Stimulated activated effector memory CD8-positive, alpha-beta T cell treated with anti-CD3 and anti-CD28 coated beads, Interleukin-12 subunit alpha, Interleukin-12 subunit beta, amount 100 ng/mL, for 72 hours (primary cell): Measurements from ENCODE around the gene CROCC2.

Experiments
- ATAC-seq: fragments of 150-1000 bp; cut with Tn5 transposase; 2 replicates; pipeline ENCODE4 v1.10.0; 2021
- DNase-seq, 2 donors: peaks; one replicate each; pipeline ENCODE4 v3.0.0; 2021 to 2022; ENCODE audit warnings: low spot score in 2 of 2
- H3K27ac Mint-ChIP-seq: one replicate; pipeline ENCODE4 v1.8.0; 2022; ENCODE audit warnings: mild to moderate bottlenecking, mixed read lengths
- H3K36me3 Mint-ChIP-seq: one replicate; pipeline ENCODE4 v1.8.0; 2022; ENCODE audit warnings: mild to moderate bottlenecking, mixed read lengths
- H3K4me1 Mint-ChIP-seq: one replicate; pipeline ENCODE4 v1.8.0; 2022; ENCODE audit warnings: mixed read lengths
- H3K4me3 Mint-ChIP-seq: one replicate; pipeline ENCODE4 v1.8.0; 2022; ENCODE audit warnings: mild to moderate bottlenecking, mixed read lengths
- H3K9me3 Mint-ChIP-seq: one replicate; pipeline ENCODE4 v1.8.0; 2022; ENCODE audit warnings: mixed read lengths

CROCC2 gene

DNA sequence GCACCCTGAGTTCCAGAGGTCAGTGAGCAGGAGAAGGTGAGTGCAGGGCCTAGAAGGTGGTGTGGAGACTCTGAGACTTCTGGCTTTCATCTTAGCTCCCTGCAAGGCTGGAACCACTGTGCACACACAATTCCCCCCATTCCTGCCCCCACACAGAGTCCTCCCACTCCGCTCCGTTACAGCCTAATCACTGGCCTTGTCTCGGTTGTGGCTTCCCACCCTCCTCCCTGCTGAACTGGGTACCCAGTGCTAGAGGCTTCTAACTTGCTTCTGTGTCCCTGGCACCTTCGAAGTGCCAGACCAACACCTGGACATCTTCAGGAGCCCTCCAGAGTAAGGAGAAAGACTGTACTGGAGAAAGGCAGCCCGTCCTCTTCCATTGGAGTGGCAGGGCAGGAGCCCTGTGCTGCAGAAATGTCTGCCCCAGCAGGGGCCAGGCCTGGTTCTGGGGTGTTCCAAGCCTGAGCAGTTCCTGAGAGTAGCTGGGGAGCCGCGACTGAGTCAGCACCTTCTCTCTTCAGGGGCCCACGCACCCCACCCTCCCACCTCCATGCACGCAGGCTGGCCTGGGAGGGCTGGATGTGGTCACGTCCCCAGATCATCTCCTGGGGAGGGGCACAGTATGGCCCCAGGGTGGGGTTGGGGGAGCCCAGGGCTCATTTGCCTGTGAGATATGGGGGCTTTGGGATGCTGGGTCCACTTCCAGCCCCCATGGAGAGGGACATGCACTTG, 23.4 kb downstream of the CROCC2 start:
- DNase-seq, result no peak
- no peak overlapping the region for H3K4me3 Mint-ChIP-seq
- H3K27ac Mint-ChIP-seq, result no peak overlapping the region
- H3K36me3 Mint-ChIP-seq, result no peaks in the 10 kb centered on the region
- ATAC-seq, result no peak
- no peaks in the 10 kb centered on the region for H3K9me3 Mint-ChIP-seq
- no peaks in the 10 kb centered on the region for H3K4me1 Mint-ChIP-seq

DNA sequence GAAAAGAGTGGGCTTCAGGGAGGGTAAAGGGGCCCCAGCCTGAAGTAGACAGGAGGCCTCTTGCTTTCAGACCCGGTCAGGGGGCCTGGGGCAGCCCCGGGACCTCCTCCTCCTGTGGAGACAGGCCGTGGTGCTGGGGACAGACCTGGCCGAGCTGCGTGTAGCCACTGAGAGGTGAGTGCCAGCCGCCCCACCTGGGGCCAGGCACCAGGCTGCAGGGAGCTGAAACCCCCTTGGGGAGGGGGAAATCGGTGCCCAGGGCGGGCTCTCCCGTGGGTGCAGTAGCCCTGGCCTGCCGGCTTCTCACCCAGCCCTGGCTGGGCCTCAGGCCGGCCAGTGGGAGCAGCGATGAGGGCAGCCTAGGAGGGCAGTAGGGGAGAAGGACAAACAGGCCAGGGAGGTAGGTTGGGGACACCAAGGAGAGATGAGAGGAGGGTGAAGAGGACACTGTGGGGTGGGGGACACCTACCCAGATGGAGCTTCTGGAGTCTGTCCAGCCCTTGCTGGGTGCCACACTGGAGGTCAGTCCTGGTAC, 24.0 kb downstream of the CROCC2 start:
- H3K4me3 Mint-ChIP-seq, result no peak overlapping the region
- no peaks in the 10 kb centered on the region for H3K9me3 Mint-ChIP-seq
- H3K36me3 Mint-ChIP-seq, result no peaks in the 10 kb centered on the region
- ATAC-seq (no peak), DNase-seq (no peak)
- no peaks in the 10 kb centered on the region for H3K4me1 Mint-ChIP-seq
- no peak overlapping the region for H3K27ac Mint-ChIP-seq

DNA sequence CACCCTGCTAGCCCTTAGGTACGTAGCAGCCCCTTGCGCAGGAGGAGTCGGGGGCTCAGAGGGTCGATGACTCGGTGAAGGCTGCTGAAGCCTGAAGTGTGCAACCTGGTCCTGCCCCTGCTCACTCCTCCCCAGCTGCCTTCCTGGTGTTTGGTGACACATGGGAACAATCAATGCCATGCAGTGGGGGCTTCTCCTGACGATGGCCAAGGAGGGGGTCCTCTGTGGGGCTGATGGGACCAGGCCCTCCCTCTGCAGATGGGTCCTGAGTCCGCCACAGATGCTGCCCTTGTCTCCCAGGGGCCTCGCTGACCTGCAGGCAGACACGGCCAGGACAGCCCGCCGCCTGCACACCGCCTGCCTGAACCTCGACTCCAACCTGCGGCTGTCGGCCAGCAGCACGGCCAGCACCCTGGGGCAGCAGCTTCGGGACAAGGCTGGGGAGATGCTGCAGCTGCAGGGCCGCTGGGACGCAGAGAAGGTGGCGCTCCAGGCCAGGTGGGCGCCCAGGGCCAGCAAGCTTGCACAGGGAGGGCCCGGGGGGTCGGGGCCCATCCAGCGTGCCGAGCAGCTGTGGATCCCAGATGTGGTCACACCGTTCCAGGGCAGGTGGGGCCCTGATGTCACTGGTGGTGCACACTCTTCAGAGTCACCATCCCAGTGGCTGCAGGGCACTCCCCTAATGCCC, 24.6 kb downstream of the CROCC2 start:
- H3K4me3 Mint-ChIP-seq, result no peak overlapping the region
- no peaks in the 10 kb centered on the region for H3K36me3 Mint-ChIP-seq
- no peak for DNase-seq
- H3K9me3 Mint-ChIP-seq, result no peaks in the 10 kb centered on the region
- ATAC-seq, result no peak
- no peaks in the 10 kb centered on the region for H3K4me1 Mint-ChIP-seq
- no peak overlapping the region for H3K27ac Mint-ChIP-seq

DNA sequence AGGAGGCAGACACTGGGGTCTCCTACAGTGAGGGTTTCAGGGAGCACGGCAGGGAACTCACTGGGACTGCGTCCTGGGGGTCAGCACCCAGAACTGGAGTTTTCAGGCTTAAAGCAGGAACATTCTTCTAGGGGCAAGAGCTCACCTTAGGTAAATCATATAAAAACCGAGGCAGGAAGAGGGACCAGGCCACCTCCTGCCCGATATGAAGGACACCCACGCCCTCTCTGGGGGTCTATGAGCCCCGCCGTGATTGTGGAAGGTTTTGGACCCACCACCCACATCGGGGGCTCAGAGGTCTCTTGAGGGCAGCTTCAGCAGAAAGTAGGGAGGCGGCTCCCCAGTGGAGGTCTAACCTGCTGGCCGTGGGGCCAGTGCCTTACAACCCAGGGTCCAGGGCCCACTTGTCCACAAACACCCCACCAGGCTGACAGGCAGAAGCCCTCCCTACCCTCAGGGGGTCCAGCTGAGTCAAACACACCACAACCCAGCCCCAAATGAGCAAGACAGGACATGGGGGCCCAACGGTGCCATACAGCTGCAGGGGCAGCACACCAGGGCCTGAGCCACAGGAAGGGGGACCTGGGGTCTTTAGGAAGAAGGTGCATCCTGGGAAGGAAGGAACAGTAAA, 25.3 kb downstream of the CROCC2 start:
- H3K27ac Mint-ChIP-seq, result no peak overlapping the region
- H3K4me3 Mint-ChIP-seq, result no peak overlapping the region
- H3K9me3 Mint-ChIP-seq, result no peaks in the 10 kb centered on the region
- DNase-seq (no peak), ATAC-seq (no peak)
- no peaks in the 10 kb centered on the region for H3K36me3 Mint-ChIP-seq
- no peaks in the 10 kb centered on the region for H3K4me1 Mint-ChIP-seq

DNA sequence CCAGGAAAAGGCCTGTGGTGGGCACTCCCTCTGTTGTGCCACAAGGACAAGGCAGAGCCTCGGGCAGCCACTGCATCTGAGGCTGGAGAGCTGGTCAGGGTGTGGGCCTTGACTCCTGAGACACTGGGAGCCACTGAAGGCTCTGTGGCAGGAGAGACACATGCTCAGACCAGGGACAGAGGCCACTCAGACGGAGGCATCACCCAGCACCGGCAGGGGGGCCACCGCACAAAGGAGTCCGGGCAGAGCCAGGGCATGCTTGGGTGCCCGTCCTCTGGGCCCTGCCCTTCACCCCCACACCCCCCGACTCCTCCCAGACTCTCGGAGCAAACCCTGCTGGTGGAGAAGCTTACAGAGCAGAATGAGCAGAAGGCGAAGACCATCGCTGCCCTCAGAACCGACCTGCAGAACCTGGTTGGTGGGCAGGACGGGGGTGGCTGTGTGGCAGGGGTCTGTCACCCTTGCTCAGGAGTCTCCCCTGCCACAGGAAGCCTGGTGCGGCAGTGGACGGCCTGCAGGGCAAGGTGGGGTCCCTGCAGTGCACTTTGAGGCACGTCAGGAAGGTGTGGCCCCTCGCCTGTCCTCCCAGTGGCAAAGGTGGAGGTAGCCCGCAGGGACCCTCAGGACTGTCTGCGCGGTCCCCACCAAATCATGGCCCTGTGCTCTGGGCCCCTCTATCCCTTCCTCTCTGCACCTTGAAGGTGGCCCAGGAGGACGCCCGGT, 26.0 kb downstream of the CROCC2 start:
- no peaks in the 10 kb centered on the region for H3K36me3 Mint-ChIP-seq
- H3K9me3 Mint-ChIP-seq, result no peaks in the 10 kb centered on the region
- H3K27ac Mint-ChIP-seq, result no peak overlapping the region
- ATAC-seq (no peak), DNase-seq (no peak)
- H3K4me1 Mint-ChIP-seq, result no peaks in the 10 kb centered on the region
- H3K4me3 Mint-ChIP-seq, result no peak overlapping the region

DNA sequence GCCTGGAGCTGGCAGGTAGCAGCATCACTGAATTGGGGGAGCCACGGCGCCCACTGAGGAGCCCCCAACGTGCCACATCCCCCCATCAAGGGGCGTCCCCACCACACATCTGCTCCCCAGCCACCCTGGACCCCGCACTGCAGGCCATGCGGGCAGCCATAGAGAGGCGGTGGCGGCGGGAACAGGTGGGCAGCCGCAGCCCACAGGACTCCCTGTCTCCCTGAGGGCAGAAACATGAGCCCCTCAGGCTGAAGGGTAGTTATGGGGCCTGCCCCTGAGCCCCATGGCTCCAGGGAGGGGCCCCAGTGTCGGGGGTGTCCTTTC, 26.6 kb downstream of the CROCC2 start:
- DNase-seq, result no peak
- no peaks in the 10 kb centered on the region for H3K36me3 Mint-ChIP-seq
- H3K9me3 Mint-ChIP-seq, result no peaks in the 10 kb centered on the region
- ATAC-seq, result no peak
- no peaks in the 10 kb centered on the region for H3K4me1 Mint-ChIP-seq
- no peak overlapping the region for H3K4me3 Mint-ChIP-seq
- H3K27ac Mint-ChIP-seq, result no peak overlapping the region

DNA sequence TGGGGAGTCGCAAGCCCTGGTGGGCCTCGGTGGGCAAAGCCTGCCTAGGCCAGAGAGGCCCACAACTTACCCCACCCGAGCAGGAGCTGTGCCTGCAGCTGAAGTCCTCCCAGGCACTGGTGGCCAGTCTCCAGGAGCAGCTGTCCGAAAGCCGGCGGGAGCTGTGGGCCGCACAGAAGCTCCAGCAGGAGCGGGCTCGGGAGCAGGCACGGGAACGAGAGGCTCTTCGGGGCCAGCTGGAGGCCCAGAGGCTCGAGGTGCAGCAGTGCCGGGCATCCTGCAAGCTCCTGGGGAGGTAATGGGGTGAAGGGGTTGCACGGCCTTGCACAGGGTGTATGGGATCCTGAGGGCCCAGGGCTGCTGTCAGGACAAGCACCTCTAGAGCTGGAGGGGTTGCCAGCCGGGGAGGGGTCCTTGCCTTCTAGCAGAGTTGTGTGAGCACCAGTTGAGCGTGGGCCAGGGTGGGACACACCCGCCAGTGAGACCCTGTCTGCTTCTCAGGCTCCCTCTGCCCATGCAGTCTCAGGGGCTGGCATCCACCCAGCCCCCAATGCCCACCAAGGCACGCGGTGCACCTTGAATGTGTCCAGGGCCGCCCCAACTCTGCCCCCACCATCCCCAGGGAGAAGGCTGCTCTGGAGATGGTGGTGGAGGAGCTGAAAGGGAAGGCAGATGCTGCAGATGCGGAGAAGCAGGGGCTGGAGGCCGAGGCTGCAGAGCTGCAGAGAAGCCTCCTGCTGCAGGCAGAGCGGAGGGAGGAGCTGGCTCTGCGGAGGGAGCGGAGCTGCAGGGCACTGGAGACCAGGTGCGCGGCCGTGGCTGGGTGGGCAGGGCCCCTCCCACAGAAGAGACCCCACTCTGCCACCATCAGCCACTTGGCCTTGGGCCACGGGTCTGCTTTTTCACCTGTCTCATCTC, 27.2 kb downstream of the CROCC2 start:
- no peak overlapping the region for H3K4me3 Mint-ChIP-seq
- ATAC-seq (no peak), DNase-seq (no peak)
- H3K4me1 Mint-ChIP-seq, result no peaks in the 10 kb centered on the region
- no peaks in the 10 kb centered on the region for H3K36me3 Mint-ChIP-seq
- no peaks in the 10 kb centered on the region for H3K9me3 Mint-ChIP-seq
- H3K27ac Mint-ChIP-seq, result no peak overlapping the region

DNA sequence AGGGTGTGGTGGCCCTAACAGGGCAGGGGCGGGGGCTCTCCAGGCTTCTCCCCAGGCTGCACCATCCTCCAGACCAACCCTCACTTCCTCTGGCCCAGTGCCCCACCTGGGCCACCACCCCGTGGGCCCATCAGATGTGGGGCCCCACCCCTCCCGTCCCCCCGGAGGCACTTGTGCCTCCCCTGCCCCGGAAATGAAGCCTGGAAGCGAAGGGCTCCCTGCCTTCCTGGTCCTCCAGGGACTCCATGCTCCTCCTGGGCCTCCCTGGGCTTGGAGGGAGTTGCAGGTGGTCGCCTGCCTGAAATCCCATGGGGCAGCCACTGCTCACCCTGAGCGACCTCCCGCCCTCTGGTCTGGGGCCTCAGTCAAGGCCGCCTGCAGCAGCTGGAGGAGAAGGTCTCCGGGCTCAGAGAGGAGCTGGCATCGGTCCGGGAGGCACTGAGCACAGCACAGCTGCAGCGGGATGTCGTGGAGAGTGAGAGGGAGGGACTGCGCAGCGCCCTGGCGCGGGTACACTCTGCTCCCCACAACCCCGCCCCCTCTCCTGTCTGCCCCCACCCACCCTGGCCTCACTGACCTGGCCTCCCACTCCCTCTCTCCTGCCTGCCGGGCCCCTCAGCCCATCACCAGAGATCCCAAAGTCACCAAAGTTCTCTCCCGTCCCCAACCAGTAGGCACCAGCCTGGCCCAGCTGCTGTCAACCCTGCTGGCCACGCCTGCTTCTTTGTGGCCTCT, 28.0 kb downstream of the CROCC2 start:
- no peak overlapping the region for H3K4me3 Mint-ChIP-seq
- no peaks in the 10 kb centered on the region for H3K4me1 Mint-ChIP-seq
- ATAC-seq (no peak), DNase-seq (no peak)
- no peaks in the 10 kb centered on the region for H3K9me3 Mint-ChIP-seq
- H3K36me3 Mint-ChIP-seq, result no peaks in the 10 kb centered on the region
- H3K27ac Mint-ChIP-seq, result no peak overlapping the region

DNA sequence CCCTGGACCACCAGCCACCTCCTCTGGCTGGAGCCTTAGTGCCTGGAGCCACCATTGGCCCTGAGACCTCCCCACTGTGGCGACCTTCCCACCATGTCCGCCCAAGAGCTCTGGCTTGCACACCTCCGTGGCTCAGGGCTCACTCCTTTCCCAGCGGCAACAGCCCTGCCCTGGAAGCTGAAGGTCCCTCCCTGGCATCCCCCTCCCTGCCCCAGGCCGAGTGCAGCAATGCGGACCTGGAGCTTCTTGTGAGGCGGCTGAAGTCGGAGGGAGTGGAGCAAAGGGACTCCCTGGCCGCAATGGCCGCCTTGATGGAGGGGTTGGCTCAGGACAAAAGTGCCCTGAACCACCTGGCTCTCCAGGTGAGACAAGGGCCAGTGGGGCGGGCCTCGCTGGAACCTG, 28.6 kb downstream of the CROCC2 start:
- Mint-ChIP-seq H3K36me3 (no peaks in the 10 kb centered on the region), H3K4me3 (no peak overlapping the region), H3K4me1 (no peaks in the 10 kb centered on the region), H3K27ac (no peak overlapping the region), H3K9me3 (no peaks in the 10 kb centered on the region)
- DNase-seq (no peak), ATAC-seq (no peak)

DNA sequence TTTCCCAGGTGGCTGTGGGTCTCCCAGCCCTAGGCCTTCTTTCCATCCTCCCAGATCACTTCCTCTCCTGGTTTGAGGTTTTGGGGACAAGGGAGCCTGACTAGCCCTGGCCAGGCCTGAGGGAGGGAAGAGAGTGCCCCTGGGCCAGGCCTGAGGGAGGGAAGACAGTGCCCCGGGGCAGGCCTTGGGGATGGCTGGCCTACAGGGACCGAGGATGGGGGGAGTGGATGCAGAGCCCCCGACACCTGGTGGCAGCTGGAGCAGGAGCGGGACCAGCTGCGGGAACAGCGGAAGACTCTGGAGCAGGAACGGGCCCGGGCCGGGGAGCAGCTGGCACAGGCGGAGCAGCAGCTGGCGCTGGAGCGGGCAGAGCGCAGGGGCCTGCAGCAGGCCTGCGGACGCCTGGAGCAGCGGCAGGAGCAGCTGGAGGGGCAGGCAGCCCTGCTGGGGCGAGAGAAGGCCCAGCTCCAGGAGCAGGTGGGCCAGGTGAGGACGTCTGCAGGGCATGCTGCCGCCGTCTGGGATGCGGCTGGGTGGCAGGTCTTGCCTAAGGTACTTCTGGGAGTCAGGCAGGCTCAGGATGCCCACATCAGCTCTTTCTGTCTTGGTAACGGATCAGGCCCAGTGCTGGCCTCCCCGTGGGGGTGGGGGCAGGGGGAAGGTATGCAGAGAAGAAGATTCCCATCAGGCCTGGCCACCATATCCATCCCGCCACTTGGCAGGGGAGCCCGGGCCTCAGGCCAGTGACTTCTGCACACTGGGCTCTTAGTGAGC, 29.2 kb downstream of the CROCC2 start:
- Mint-ChIP-seq H3K4me3 (no peak overlapping the region), H3K4me1 (no peaks in the 10 kb centered on the region), H3K27ac (no peak overlapping the region), H3K9me3 (no peaks in the 10 kb centered on the region), H3K36me3 (no peaks in the 10 kb centered on the region)
- ATAC-seq (no peak), DNase-seq (no peak)

DNA sequence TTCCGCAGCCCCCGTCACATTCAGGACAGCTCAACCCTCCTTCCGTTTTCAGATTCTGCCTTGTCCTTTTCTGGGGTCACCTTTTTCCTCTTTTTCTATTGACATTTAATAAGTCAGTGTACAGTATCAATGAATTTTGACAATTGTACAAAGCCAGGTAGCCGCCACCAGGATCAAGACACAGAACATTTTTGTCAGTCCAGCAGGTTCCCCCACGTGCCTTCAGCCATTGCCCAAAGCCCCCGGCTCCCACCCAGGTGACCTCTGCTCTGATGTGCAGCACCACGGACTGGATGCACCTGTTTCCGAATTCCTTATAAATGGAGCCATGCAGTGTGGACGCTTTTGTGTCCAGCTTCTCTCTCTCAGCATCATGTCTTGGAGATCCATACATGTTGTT, 30.0 kb downstream of the CROCC2 start:
- ATAC-seq (no peak), DNase-seq (no peak)
- Mint-ChIP-seq H3K36me3 (no peaks in the 10 kb centered on the region), H3K4me1 (no peaks in the 10 kb centered on the region), H3K4me3 (no peak overlapping the region), H3K27ac (no peak overlapping the region), H3K9me3 (no peaks in the 10 kb centered on the region)

DNA sequence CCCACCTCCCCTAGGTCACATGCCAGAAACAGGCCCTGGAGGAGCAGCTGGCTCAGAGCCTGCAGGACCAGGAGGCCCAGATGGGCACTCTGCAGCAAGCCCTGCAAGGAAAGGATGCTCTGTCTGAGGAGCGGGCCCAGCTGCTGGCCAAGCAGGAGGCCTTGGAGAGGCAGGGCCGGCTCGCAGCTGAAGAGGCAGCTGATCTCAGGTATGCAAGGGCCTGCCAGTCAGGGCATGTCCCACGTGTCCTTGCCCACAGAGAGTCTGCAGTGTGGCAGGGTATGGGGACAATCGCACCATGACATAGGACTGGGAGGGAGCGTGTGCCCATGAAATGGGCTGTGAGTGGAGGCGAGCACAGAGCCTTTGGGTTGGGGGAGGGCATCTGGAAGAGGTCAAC, 39.9 kb downstream of the CROCC2 start:
- Mint-ChIP-seq H3K4me1 (no peaks in the 10 kb centered on the region), H3K4me3 (no peak overlapping the region), H3K9me3 (peaks cover 2% of the 10 kb centered on the region), H3K27ac (no peak overlapping the region), H3K36me3 (no peaks in the 10 kb centered on the region)
- ATAC-seq, result peak; percentile 7
- no peak for DNase-seq

DNA sequence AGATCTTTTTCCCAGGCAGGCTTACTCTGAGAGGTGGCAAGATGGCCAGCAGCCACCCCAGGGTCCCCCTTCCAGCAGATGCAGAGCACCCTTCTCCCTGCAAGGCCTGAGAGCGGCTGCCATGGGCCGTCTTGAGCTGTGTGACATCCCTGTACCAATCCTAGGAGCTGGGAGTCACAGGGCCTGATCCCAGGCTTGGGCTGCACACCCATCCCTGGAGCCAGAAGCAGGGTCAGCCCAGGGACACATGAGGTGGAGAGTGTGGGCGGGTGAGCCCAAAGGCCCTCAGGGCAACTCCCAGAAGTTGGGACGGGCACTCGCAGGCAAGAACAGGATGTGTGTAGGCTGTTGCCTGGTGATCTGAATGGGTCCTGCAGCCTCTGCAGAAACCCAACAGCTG, 40.5 kb downstream of the CROCC2 start:
- DNase-seq (no peak), ATAC-seq (peak; percentile 20)
- no peak overlapping the region for H3K4me3 Mint-ChIP-seq
- H3K27ac Mint-ChIP-seq, result no peak overlapping the region
- peaks cover 2% of the 10 kb centered on the region for H3K9me3 Mint-ChIP-seq
- no peaks in the 10 kb centered on the region for H3K36me3 Mint-ChIP-seq
- H3K4me1 Mint-ChIP-seq, result no peaks in the 10 kb centered on the region

DNA sequence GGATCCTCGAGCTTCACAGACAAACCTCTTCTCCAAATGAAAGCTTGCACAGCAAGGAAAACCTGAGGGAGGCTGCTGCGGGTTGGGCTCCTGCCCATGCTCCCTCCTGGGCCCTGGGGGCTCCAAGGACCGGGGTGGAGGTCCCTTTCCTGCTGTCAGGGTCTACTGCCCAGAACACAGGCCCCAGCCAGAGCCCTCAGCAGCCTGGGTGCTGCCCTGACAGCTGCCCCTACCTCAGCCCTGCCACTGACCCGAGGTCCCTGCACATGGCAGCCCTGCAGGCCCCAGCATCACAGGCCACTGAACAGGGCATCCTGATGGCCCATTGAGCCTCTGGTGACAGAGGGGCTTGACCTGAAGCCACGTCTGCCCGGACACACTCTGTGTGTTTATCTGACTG, 41.0 kb downstream of the CROCC2 start:
- ATAC-seq (peak; percentile 19), DNase-seq (no peak)
- no peak overlapping the region for H3K4me3 Mint-ChIP-seq
- H3K9me3 Mint-ChIP-seq, result peaks cover under 1% of the 10 kb centered on the region
- H3K4me1 Mint-ChIP-seq, result no peaks in the 10 kb centered on the region
- no peak overlapping the region for H3K27ac Mint-ChIP-seq
- no peaks in the 10 kb centered on the region for H3K36me3 Mint-ChIP-seq
